GM23338 (cell line): ENCODE results near the gene GPC5. TPM values are rescaled to one million over a fixed set of nuclear protein-coding genes. Genes with fewer than 3 reads are reported as not detected.
A peak's percentile ranks its signal among the peaks of the same experiment; 100 is the strongest.

Experiments used
- ATAC-seq: fragments of 200-7000 bp; cut with Tn5 transposase; 3 replicates; pipeline ENCODE4 v1.9.1; 2020
- DNase-seq: peaks from one replicate; pipeline ENCODE4 v3.0.0-alpha.2; 2015; ENCODE audit warnings: low spot score
- H2AFZ ChIP-seq: fragments of 200-600 bp; sonication (generic); 2 replicates; pipeline ENCODE4 v1.8.0; 2016; ENCODE audit warnings: antibody characterized with exemption, mild to moderate bottlenecking, moderate library complexity
- H3F3A ChIP-seq: fragments of 200-600 bp; sonication (generic); replicated peaks from 2 replicates; pipeline ENCODE4 v1.8.0; 2017; ENCODE audit warnings: antibody characterized with exemption, mixed run types, low read depth
- H3K27ac ChIP-seq: fragments of 200-600 bp; sonication (generic); 2 replicates; pipeline ENCODE4 v1.6.1; 2016; ENCODE audit warnings: low read depth
- H3K27me3 ChIP-seq: fragments of 200-600 bp; sonication (generic); 2 replicates; pipeline ENCODE4 v1.8.0; 2016; ENCODE audit warnings: mild to moderate bottlenecking, mixed run types, moderate library complexity; ENCODE audit not compliant: insufficient read depth
- H3K36me3 ChIP-seq: fragments of 200-600 bp; sonication (generic); 2 replicates; pipeline ENCODE4 v1.8.0; 2016; ENCODE audit warnings: mild to moderate bottlenecking; ENCODE audit not compliant: insufficient read depth
- H3K4me1 ChIP-seq: fragments of 200-600 bp; sonication (generic); 2 replicates; pipeline ENCODE4 v1.8.0; 2016; ENCODE audit warnings: mild to moderate bottlenecking, moderate library complexity; ENCODE audit not compliant: insufficient read depth
- H3K4me2 ChIP-seq: fragments of 200-600 bp; sonication (generic); 2 replicates; pipeline ENCODE4 v1.7.1; 2017; ENCODE audit warnings: mixed run types
- H3K4me3 ChIP-seq: fragments of 200-600 bp; sonication (generic); 2 replicates; pipeline ENCODE4 v1.6.1; 2016; ENCODE audit warnings: mixed run types
- H3K79me2 ChIP-seq: fragments of 200-600 bp; sonication (generic); replicated peaks from 2 replicates; pipeline ENCODE4 v1.8.0; 2017; ENCODE audit warnings: mild to moderate bottlenecking; ENCODE audit not compliant: insufficient read depth
- H3K9me2 ChIP-seq: fragments of 200-600 bp; sonication (generic); 2 replicates; pipeline ENCODE4 v1.8.0; 2017; ENCODE audit not compliant: insufficient read depth
- H4K20me1 ChIP-seq: fragments of 200-600 bp; sonication (generic); replicated peaks from 2 replicates; pipeline ENCODE4 v1.8.0; 2017; ENCODE audit warnings: mild to moderate bottlenecking; ENCODE audit not compliant: insufficient read depth
- H3K27ac Mint-ChIP-seq: 2 replicates; pipeline ENCODE4 v1.8.0; 2020; ENCODE audit warnings: inconsistent platforms, mild to moderate bottlenecking, moderate library complexity, mixed read lengths
- H3K27me3 Mint-ChIP-seq: 3 replicates; pipeline ENCODE4 v1.8.0; 2022; ENCODE audit warnings: low read depth, mild to moderate bottlenecking, moderate library complexity, mixed read lengths, inconsistent platforms; ENCODE audit not compliant: insufficient read depth, poor library complexity
- H3K36me3 Mint-ChIP-seq: 3 replicates; pipeline ENCODE4 v1.8.0; 2021; ENCODE audit warnings: low read depth, mild to moderate bottlenecking, inconsistent platforms, moderate library complexity, mixed read lengths
- H3K4me1 Mint-ChIP-seq: 3 replicates; pipeline ENCODE4 v1.8.0; 2020; ENCODE audit warnings: mild to moderate bottlenecking, inconsistent platforms, mixed read lengths
- H3K4me3 Mint-ChIP-seq: 3 replicates; pipeline ENCODE4 v1.8.0; 2021; ENCODE audit warnings: moderate library complexity, mild to moderate bottlenecking, inconsistent platforms, mixed read lengths
- H3K9me3 Mint-ChIP-seq: 3 replicates; pipeline ENCODE4 v1.8.0; 2020; ENCODE audit warnings: moderate library complexity, mild to moderate bottlenecking, inconsistent platforms, mixed read lengths
- CREB1 ChIP-seq: fragments of 250-450 bp; sonication (Bioruptor Pico); IDR thresholded peaks from 2 replicates; pipeline ENCODE4 v1.5.0; 2020; ENCODE audit warnings: low read depth, mild to moderate bottlenecking, moderate library complexity
- CTCF ChIP-seq, 2 experiments: fragments of 200-600 bp in 1 of 2; sonication (generic) in 1 of 2; conservative IDR thresholded peaks; 2 replicates each; pipeline versions ENCODE4 v1.5.1 to v1.6.1; 2016 to 2017; ENCODE audit warnings: antibody characterized with exemption in 2 of 2, low read depth in 2 of 2, mild to moderate bottlenecking in 2 of 2, moderate library complexity in 1 of 2
- ETS1 ChIP-seq: IDR thresholded peaks from 2 replicates; pipeline ENCODE4 v1.6.1; 2016; ENCODE audit warnings: antibody characterized with exemption
- EZH2 ChIP-seq: fragments of 200-600 bp; sonication (generic); IDR thresholded peaks from one replicate; pipeline ENCODE4 v1.8.0; 2017; ENCODE audit warnings: antibody characterized with exemption, mild to moderate bottlenecking, low read depth; ENCODE audit not compliant: unreplicated experiment
- JUNB ChIP-seq: IDR thresholded peaks from one replicate; pipeline ENCODE4 v1.6.1; 2016; ENCODE audit warnings: antibody characterized with exemption; ENCODE audit not compliant: unreplicated experiment
- NANOG ChIP-seq: IDR thresholded peaks from 2 replicates; pipeline ENCODE4 v1.6.1; 2016; ENCODE audit warnings: antibody characterized with exemption, borderline replicate concordance
- POLR2AphosphoS5 ChIP-seq: IDR thresholded peaks from 2 replicates; pipeline ENCODE4 v1.6.1; 2016; ENCODE audit warnings: antibody characterized with exemption, low read depth
- STAT1 ChIP-seq: IDR thresholded peaks from one replicate; pipeline ENCODE4 v1.6.1; 2016; ENCODE audit warnings: antibody characterized with exemption; ENCODE audit not compliant: unreplicated experiment
- ZNF114 ChIP-seq: fragments of 250-450 bp; sonication (Bioruptor Pico); IDR thresholded peaks from 2 replicates; pipeline ENCODE4 v1.5.0; 2020; ENCODE audit warnings: mild to moderate bottlenecking, moderate library complexity
- ZNF331 ChIP-seq: fragments of 250-450 bp; sonication (Bioruptor Pico); IDR thresholded peaks from 2 replicates; pipeline ENCODE4 v1.5.0; 2020; ENCODE audit warnings: low read depth, mild to moderate bottlenecking, moderate library complexity
- polyA plus RNA-seq: library from polyadenylated mRNA; unstranded; fragments of >200 nt; fragmentation: Nextera tagmentation; extraction: Ambion mirVana; gene quantifications from 2 replicates; pipeline ENCODE4 v1.2.1, GENCODE V29; 2016
- total RNA-seq: library from RNA; depleted of rRNA; stranded (reverse); fragments of >200 nt; shearing (Covaris generic); gene quantifications from 2 replicates; pipeline ENCODE4 v1.2.3, GENCODE V29; 2014
- TF ChIP-seq, protein P1 (sequence below): IDR thresholded peaks from one replicate; pipeline ENCODE4 v1.6.1; 2018; ENCODE audit warnings: antibody characterized with exemption; ENCODE audit not compliant: unreplicated experiment

The GPC5 gene
- total and polyA plus RNA-seq, 2 experiments from 2014 or later: 0.95 to 1.1 TPM

DNA sequence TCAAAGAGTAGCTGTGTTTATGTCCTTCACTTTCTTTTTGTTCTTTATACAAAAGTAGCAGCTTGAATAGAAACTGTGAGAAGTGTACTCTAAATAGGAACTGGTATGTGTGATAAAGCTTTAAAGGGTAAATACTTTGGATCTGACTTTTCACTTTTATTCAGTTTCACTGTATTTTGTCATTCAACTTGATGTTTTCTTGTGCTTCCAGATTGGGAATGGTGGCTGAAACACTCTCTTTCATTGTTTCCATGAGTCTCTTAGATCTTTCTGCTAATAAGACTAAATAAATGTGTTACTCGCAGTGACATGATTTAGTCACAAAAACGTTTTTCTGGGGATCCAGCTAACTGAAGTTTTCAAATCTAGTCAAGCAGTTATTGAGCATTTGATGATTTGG is 133.2 kb downstream of the GPC5 start (continued):
- TF ChIP-seq CTCF (conservative IDR thresholded peaks at IDR 0.05; ENCODE audit: low read depth in 2 of 2) (no peak), ZNF331 (no peak), JUNB (no peak), STAT1 (no peak), ETS1 (no peak), ZNF114 (no peak), NANOG (no peak)
- TF ChIP-seq, protein P1, sequence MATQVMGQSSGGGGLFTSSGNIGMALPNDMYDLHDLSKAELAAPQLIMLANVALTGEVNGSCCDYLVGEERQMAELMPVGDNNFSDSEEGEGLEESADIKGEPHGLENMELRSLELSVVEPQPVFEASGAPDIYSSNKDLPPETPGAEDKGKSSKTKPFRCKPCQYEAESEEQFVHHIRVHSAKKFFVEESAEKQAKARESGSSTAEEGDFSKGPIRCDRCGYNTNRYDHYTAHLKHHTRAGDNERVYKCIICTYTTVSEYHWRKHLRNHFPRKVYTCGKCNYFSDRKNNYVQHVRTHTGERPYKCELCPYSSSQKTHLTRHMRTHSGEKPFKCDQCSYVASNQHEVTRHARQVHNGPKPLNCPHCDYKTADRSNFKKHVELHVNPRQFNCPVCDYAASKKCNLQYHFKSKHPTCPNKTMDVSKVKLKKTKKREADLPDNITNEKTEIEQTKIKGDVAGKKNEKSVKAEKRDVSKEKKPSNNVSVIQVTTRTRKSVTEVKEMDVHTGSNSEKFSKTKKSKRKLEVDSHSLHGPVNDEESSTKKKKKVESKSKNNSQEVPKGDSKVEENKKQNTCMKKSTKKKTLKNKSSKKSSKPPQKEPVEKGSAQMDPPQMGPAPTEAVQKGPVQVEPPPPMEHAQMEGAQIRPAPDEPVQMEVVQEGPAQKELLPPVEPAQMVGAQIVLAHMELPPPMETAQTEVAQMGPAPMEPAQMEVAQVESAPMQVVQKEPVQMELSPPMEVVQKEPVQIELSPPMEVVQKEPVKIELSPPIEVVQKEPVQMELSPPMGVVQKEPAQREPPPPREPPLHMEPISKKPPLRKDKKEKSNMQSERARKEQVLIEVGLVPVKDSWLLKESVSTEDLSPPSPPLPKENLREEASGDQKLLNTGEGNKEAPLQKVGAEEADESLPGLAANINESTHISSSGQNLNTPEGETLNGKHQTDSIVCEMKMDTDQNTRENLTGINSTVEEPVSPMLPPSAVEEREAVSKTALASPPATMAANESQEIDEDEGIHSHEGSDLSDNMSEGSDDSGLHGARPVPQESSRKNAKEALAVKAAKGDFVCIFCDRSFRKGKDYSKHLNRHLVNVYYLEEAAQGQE: no peak

DNA sequence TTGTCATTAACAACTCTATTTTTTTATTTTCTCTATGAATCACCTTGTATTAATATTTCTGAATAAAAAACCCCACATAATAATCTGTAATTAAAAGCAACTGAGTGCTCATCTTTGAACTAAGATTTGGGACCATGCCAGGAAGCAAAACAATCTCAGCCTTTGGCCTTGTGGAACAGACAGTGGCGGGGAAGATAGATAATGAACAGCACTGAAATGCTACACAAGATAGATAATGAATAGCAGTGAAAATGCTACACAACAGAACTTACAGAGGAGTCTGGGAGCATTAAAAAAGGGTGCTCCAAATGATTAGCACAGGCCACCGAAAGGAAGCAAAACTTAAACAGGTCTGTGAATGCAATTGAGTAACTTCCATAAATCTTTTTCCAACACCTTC is 134.9 kb downstream of the GPC5 start:
- peaks cover 2% of the 10 kb centered on the region; the same call in 1 of the 3 replicates for H3K9me3 Mint-ChIP-seq
- H3F3A ChIP-seq: no peaks in the 10 kb centered on the region
- TF ChIP-seq CTCF (conservative IDR thresholded peaks at IDR 0.05; ENCODE audit: low read depth in 2 of 2) (no peak), POLR2AphosphoS5 (no peak), ZNF331 (no peak), STAT1 (no peak), EZH2 (no peak), CREB1 (CRISPR knock-in tag) (no peak), JUNB (no peak), ETS1 (no peak)
- TF ChIP-seq, protein P1: no peak

More for the DNA sequence above, 134.9 kb downstream of the GPC5 start:
- Mint-ChIP-seq H3K27ac (no peak overlapping the region), H3K4me1 (peaks cover 4% of the 10 kb centered on the region), H3K36me3 (no peaks in the 10 kb centered on the region), H3K4me3 (no peak overlapping the region), H3K27me3 (no peaks in the 10 kb centered on the region)
- Histone ChIP-seq H3K27ac (no peak overlapping the region), H2AFZ (peak overlapping the region; percentile 28; the same call in 1 of the 2 replicates), H3K4me2 (no peak overlapping the region), H3K27me3 (no peaks in the 10 kb centered on the region), H3K4me3 (no peak overlapping the region), H3K4me1 (no peaks in the 10 kb centered on the region; the same call in 1 of the 2 replicates), H3K36me3 (no peaks in the 10 kb centered on the region), H3K79me2 (no peaks in the 10 kb centered on the region), H4K20me1 (no peaks in the 10 kb centered on the region), H3K9me2 (0 out of 2 replicates have a peak, but pooled peaks cover 2% of the 10 kb centered on the region)
- ATAC-seq (no peak), DNase-seq (no peak)
